Fibroblast of lung (primary cell): ENCODE results near the gene STRBP. TPM values are rescaled to one million over a fixed set of nuclear protein-coding genes. Genes with fewer than 3 reads are reported as not detected.

ENCODE experiments used
- DNase-seq, 2 donors: peaks; one replicate each; pipeline versions ENCODE4 v3.0.0 to v3.0.0-alpha.2; 2010; ENCODE audit warnings: low read depth in 2 of 2
- H2AFZ ChIP-seq: 2 replicates; pipeline ENCODE4 v1.5.1; 2012; ENCODE audit warnings: low read length, control low read depth, inconsistent platforms
- H3K27ac ChIP-seq: 2 replicates; pipeline ENCODE4 v1.5.1; 2011; ENCODE audit warnings: low read length, control low read depth; ENCODE audit not compliant: insufficient read depth
- H3K27me3 ChIP-seq: 2 replicates; pipeline ENCODE4 v1.5.1; 2011; ENCODE audit warnings: mild to moderate bottlenecking, low read length; ENCODE audit not compliant: control insufficient read depth, insufficient read depth
- H3K36me3 ChIP-seq: 2 replicates; pipeline ENCODE4 v1.5.1; 2011; ENCODE audit warnings: low read length; ENCODE audit not compliant: control insufficient read depth, insufficient read depth
- H3K4me1 ChIP-seq: 2 replicates; pipeline ENCODE4 v1.5.1; 2011; ENCODE audit warnings: low read length; ENCODE audit not compliant: control insufficient read depth, insufficient read depth; ENCODE audit errors: extremely low read depth
- H3K4me2 ChIP-seq: 2 replicates; pipeline ENCODE4 v1.5.1; 2011; ENCODE audit warnings: low read length, control low read depth; ENCODE audit not compliant: insufficient read depth; ENCODE audit errors: extremely low read depth
- H3K4me3 ChIP-seq, 4 experiments: fragments of 200-600 bp in 1 of 4; sonication (generic) in 1 of 4; replicated peaks in 1 of 4; 2 replicates each; pipeline ENCODE4 v1.5.1; 2011 to 2016; ENCODE audit warnings: low read length in 4 of 4, low read depth in 3 of 4, mild to moderate bottlenecking in 3 of 4, control low read depth in 2 of 4, inconsistent platforms in 1 of 4, mixed read lengths in 1 of 4; ENCODE audit not compliant: insufficient read depth in 1 of 4; ENCODE audit errors: control extremely low read depth in 1 of 4
- H3K79me2 ChIP-seq: 2 replicates; pipeline ENCODE4 v1.5.1; 2012; ENCODE audit warnings: mild to moderate bottlenecking, low read length, inconsistent platforms; ENCODE audit not compliant: control insufficient read depth, insufficient read depth
- H3K9ac ChIP-seq: 2 replicates; pipeline ENCODE4 v1.5.1; 2011; ENCODE audit warnings: mild to moderate bottlenecking, low read length, control low read depth; ENCODE audit not compliant: insufficient read depth
- H3K9me3 ChIP-seq: 2 replicates; pipeline ENCODE4 v1.5.1; 2012; ENCODE audit warnings: low read depth, low read length; ENCODE audit not compliant: control insufficient read depth, insufficient read depth
- H4K20me1 ChIP-seq: 2 replicates; pipeline ENCODE4 v1.5.1; 2011; ENCODE audit warnings: low read length; ENCODE audit not compliant: control insufficient read depth, insufficient read depth; ENCODE audit errors: extremely low read depth
- EZH2 ChIP-seq: IDR thresholded peaks from 2 replicates; pipeline ENCODE4 v1.5.1; 2012; ENCODE audit warnings: low read length, control low read depth, mild to moderate bottlenecking; ENCODE audit errors: missing control alignments
- polyA plus RNA-seq, 2 donors: library from polyadenylated mRNA; depleted of rRNA in 1 of 2; stranded (reverse) in 1 of 2; unstranded in 1 of 2; fragments of >200 nt; gene quantifications; 2 replicates each; pipeline ENCODE4 v1.2.1, GENCODE V29; 2011 to 2012; ENCODE audit warnings: missing spikeins in 1 of 2
- total RNA-seq: library from RNA; depleted of rRNA; stranded (reverse); fragments of >200 nt; gene quantifications from 2 replicates; pipeline ENCODE4 v1.2.1, GENCODE V29; 2014
- TF ChIP-seq, protein P1 (sequence below), 2 donors: IDR thresholded peaks in 1 of 2; conservative IDR thresholded peaks in 1 of 2; 1 replicate in 1 of 2; 2 replicates in 1 of 2; pipeline ENCODE4 v1.5.1; 2011 to 2012; ENCODE audit warnings: low read length in 2 of 2, control low read depth in 1 of 2, inconsistent platforms in 1 of 2, low read depth in 1 of 2, mild to moderate bottlenecking in 1 of 2

STRBP gene
- total and polyA plus RNA-seq, 2 donors (not counting 1 experiment from before 2014, with no cell fraction given), result 3.3 to 5.9 TPM

DNA sequence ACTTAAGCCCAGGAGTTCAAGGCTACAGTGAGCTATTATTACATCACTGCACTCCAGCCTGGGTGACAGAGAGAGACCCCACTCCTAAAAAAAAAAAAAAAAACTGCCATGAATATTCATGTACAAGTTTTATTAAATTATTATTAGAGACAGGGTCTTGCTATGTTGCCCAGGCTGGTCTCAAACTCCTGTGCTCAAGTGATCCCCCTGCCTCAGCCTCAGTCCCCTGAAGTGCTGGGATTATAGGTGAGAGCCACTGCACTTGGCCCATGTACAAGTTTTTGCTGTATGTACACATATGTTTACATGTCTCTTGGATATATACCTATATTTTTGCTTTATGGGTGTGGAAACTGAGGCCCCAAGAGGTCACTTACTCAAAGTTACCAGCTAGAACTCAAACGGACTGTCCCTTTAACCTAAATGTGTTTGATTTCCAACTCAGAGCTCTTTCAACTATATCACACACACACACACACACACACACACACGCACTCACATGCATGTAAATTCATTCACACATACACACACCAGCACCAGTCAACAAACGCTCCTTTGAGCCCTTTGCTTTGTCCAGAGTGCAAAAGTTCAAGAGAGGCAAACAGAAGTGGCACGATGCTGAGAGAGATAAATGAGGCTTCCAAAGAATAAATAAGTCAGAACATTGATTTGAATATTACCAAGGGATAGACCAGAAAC, 42.3 kb upstream of the STRBP start:
- Histone ChIP-seq H3K36me3 (no peaks in the 10 kb centered on the region), H4K20me1 (no peaks in the 10 kb centered on the region), H3K4me1 (no peaks in the 10 kb centered on the region), H3K9ac (no peak overlapping the region), H3K4me2 (no peak overlapping the region), H3K4me3 (no peak overlapping the region), H2AFZ (no peak overlapping the region), H3K27ac (no peak overlapping the region), H3K79me2 (no peaks in the 10 kb centered on the region), H3K9me3 (no peaks in the 10 kb centered on the region), H3K27me3 (no peaks in the 10 kb centered on the region)
- TF ChIP-seq, protein P1, sequence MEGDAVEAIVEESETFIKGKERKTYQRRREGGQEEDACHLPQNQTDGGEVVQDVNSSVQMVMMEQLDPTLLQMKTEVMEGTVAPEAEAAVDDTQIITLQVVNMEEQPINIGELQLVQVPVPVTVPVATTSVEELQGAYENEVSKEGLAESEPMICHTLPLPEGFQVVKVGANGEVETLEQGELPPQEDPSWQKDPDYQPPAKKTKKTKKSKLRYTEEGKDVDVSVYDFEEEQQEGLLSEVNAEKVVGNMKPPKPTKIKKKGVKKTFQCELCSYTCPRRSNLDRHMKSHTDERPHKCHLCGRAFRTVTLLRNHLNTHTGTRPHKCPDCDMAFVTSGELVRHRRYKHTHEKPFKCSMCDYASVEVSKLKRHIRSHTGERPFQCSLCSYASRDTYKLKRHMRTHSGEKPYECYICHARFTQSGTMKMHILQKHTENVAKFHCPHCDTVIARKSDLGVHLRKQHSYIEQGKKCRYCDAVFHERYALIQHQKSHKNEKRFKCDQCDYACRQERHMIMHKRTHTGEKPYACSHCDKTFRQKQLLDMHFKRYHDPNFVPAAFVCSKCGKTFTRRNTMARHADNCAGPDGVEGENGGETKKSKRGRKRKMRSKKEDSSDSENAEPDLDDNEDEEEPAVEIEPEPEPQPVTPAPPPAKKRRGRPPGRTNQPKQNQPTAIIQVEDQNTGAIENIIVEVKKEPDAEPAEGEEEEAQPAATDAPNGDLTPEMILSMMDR (conservative IDR thresholded peaks at IDR 0.05 in 1 of 2, IDR thresholded peaks at IDR 0.05 in 1 of 2; ENCODE audit: low read depth in 1 of 2, low read length in 2 of 2), result no peak
- TF ChIP-seq EZH2, result no peak
- DNase-seq, result no peak

DNA sequence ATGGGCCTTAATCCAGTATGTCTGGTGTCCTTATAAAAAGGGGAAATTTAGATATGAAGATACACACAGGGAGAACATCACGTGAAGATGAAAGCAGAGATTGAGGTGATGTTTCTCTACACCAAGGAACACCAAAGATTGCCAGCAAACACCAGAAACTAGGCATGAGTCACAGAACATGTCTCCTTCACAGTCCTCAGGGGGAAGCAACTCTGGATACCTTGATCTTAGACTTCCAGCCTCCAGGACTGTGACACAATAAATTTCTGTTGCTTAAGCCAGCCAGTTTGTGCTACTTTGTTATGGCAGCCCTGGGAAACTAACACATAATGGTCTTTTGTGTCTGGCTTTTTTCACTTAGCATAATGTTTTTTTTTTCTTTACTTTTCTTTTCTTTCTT, 41.2 kb upstream of the STRBP start:
- Histone ChIP-seq H3K4me1 (no peaks in the 10 kb centered on the region), H3K9ac (no peak overlapping the region), H3K27me3 (no peaks in the 10 kb centered on the region), H2AFZ (no peak overlapping the region), H3K27ac (no peak overlapping the region), H3K4me2 (no peak overlapping the region), H3K4me3 (no peak overlapping the region), H3K79me2 (no peaks in the 10 kb centered on the region), H4K20me1 (no peaks in the 10 kb centered on the region), H3K36me3 (no peaks in the 10 kb centered on the region), H3K9me3 (no peaks in the 10 kb centered on the region)
- TF ChIP-seq, protein P1 (conservative IDR thresholded peaks at IDR 0.05 in 1 of 2, IDR thresholded peaks at IDR 0.05 in 1 of 2; ENCODE audit: low read depth in 1 of 2, low read length in 2 of 2), result no peak
- TF ChIP-seq EZH2, result no peak
- no peak for DNase-seq

DNA sequence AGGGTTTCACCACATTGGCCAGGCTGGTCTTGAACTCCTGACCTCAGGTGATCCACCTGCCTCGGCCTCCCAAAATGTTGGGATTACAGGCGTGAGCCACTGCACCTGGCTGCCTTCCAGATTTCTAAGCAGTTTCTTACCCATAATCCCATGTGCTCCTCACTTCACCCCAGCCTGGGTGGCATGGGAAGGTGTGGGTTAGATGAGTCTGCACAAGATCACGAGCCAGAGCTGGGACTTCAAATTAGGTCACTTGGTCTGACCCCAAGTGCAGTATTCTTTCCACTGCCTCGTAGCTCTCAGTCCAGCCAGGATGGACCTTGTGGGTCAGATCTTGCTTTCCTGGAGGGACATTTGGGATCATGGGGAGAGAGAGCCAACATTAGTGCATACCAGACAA, 37.5 kb upstream of the STRBP start:
- DNase-seq, result no peak
- Histone ChIP-seq H4K20me1 (no peaks in the 10 kb centered on the region), H3K4me2 (no peak overlapping the region), H3K4me3 (no peak overlapping the region), H3K79me2 (no peaks in the 10 kb centered on the region), H3K4me1 (no peaks in the 10 kb centered on the region), H3K27me3 (no peaks in the 10 kb centered on the region), H3K36me3 (no peaks in the 10 kb centered on the region), H3K9ac (no peak overlapping the region), H3K9me3 (no peaks in the 10 kb centered on the region), H3K27ac (no peak overlapping the region), H2AFZ (no peak overlapping the region)
- TF ChIP-seq, protein P1 (conservative IDR thresholded peaks at IDR 0.05 in 1 of 2, IDR thresholded peaks at IDR 0.05 in 1 of 2; ENCODE audit: low read depth in 1 of 2, low read length in 2 of 2), result no peak
- TF ChIP-seq EZH2, result no peak
